GM19463 (cell line): ENCODE measurements around the gene NBPF14.
A peak's percentile ranks its signal among the peaks of the same experiment; 100 is the strongest.
"Not testable (repeated sequence)": the region's sequence is repeated elsewhere in the genome, so short reads cannot be mapped to it uniquely, and the experiment has no call there.

Source experiments
- ATAC-seq: cut with Tn5 transposase; IDR thresholded peaks from one replicate; pipeline ENCODE4 v1.9.1; 2021; ENCODE audit warnings: mild to moderate bottlenecking, moderate library complexity; ENCODE audit not compliant: unreplicated experiment

Gene NBPF14, protein sequence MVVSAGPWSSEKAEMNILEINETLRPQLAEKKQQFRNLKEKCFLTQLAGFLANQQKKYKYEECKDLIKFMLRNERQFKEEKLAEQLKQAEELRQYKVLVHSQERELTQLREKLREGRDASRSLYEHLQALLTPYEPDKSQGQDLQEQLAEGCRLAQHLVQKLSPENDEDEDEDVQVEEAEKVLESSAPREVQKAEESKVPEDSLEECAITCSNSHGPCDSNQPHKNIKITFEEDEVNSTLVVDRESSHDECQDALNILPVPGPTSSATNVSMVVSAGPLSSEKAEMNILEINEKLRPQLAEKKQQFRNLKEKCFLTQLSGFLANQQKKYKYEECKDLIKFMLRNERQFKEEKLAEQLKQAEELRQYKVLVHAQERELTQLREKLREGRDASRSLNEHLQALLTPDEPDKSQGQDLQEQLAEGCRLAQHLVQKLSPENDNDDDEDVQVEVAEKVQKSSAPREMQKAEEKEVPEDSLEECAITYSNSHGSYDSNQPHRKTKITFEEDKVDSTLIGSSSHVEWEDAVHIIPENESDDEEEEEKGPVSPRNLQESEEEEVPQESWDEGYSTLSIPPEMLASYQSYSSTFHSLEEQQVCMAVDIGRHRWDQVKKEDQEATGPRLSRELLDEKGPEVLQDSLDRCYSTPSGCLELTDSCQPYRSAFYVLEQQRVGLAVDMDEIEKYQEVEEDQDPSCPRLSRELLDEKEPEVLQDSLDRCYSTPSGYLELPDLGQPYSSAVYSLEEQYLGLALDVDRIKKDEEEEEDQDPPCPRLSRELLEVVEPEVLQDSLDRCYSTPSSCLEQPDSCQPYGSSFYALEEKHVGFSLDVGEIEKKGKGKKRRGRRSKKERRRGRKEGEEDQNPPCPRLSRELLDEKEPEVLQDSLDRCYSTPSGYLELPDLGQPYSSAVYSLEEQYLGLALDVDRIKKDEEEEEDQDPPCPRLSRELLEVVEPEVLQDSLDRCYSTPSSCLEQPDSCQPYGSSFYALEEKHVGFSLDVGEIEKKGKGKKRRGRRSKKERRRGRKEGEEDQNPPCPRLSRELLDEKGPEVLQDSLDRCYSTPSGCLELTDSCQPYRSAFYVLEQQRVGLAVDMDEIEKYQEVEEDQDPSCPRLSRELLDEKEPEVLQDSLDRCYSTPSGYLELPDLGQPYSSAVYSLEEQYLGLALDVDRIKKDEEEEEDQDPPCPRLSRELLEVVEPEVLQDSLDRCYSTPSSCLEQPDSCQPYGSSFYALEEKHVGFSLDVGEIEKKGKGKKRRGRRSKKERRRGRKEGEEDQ (N-terminal part only)

DNA sequence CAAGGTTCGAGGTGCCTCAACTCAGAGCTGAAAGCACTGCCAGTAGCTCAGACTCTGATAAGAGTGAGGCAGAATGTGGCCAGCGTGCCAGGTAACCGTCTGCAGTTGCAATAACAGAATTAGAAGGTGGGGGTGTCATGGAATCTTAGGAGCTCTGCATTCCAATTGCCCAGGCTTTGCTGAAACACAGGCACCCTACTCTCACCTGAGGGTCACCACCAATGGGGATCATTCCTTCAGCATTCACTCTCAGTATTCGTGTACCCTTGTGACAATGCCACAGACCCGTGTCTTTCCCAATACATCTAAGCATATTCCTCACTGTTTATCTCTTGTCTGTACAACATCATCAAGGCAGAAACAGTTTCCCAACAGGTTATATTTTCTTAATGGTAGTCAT is at the start of gene NBPF14:
TSS of gene NBPF14 (minus strand) at position 101 of the 400 bp plus-strand sequence. CDS start 294 bp downstream, outside the sequence.
- not testable (repeated sequence) for ATAC-seq

DNA sequence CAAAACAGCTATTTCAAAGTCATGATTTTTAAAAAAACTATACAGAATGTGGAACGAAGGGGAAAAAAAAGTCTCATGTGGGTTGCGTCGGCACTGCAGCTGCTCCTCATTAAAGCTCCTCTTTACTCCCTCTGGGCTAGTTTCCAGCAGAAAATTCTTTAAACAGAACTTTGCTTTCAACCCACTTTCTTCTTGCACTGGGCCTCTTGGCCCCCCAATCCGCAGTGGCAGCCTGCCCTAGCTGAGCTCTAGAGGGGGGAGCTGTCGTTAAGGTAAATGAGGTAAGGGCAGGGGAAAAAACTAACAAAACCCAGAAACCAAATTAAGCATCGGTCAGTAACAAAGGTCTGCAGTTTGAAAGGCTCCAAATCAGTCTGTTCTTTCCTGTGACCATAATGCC is 29.6 kb upstream of the NBPF14 start:
- not testable (repeated sequence) for ATAC-seq

DNA sequence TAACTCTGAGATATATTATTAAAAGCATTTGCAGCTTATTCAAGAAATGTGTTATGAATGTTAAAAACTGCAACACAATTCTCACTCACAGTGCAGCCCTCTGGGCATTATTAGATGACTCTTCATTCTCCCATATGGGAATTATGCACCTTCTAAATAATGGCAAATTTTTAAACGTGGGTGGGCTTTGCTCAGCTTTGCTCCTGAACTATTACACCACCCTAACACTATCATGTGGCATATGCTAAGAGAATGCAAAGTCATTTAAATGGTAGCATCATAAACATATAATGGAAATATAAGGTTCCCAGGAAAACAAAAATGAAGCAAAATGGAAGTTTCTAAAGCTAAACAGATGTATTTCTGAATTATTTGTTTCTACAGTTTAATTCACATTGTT is 22.4 kb upstream of the NBPF14 start:
- not testable (repeated sequence) for ATAC-seq

DNA sequence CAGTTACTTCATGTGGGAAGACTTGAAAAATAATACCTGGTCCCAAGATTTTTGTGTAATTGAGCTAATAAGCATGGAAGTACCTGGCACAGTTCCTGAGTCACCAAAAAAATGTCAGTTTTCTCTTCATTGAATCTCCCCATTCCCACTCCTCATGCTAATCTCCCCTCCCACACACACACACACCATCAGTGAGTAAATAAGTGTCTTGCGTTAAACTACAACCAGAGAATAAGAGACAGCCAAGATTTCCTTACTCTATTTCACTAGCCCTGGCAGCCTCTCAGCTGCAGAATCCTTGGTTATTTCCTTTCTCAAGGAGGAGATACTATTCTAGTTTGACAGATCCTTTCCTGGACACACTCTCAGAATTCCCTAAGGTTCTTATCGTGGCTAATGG is 9.5 kb upstream of the NBPF14 start:
- ATAC-seq, result not testable (repeated sequence)

DNA sequence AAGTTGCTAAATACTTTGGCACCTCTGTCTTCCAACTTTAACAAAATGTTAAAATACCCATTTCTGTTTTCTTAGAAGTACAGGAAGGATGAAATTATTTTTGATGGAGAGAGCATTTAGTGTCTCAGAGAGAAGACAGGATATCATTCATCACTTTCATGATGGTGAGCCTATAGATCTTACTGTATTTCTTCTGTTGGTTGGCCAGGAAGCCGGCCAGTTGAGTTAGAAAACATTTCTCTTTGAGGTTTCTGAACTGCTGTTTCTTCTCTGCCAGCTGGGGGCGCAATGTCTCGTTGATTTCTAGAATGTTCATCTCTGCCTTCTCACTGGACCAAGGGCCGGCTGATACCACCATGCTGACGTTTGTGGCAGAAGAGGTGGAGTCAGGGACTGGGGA is 451 bp downstream of the NBPF14 start:
- ATAC-seq, result not testable (repeated sequence)

DNA sequence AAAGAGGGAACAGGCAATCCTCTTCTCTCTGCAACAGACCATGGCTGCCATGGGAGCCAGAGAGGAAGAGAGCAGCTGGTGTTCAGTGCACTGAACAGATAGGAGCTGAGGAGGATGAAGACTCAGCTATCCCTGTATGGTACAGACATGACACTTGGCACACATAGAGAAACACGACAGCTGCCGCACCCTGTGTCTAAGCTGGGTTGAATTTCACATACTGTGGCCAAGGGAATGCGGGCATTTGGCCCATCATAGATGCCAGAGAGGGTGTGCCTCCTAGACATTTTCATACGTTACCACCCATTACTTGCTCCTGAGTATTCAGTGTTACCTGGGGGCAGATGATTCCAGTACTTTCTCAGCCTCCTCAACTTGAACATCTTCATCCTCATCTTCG is 4.7 kb downstream of the NBPF14 start:
- ATAC-seq, result not testable (repeated sequence)

DNA sequence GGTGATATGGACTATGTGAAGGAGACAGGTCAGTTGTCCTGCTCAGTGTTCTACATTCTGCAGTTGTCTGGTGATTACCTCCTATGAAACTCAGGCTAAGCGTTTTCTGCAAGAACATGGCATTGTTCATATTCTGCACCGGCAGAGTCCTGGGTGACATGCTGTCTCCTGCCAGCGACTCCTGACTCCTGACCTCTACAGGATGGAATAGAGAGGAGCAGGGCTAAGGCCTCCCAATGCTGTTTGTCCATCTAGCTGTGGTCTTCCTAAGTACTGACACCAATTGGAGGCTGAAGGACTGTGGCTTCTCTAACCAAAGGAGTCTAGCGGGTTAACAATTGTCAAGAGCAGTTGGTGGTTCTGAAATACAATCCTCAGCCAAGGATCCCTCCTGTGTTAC is 63.7 kb downstream of the NBPF14 start:
- ATAC-seq, result not testable (repeated sequence)

DNA sequence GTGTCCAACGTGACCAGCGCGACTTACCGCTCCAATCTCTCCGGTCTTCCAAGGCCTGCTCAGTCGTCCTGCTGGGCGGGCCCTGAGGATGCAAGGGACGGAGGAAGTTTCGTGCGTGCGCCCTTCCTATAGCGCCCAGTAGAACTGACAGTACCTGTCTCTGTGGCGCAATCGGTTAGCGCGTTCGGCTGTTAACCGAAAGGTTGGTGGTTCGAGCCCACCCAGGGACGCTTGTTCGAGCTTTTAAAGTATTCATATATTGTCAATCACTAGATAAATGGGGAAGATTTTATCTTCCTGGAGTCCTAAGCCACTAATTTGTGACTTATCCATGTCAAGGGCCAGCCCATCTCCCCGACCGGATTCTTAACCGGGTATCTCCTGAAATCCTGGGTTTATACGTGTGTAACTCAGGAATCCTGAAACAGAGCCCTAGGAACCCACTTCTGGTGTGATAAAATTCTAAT is 66.7 kb downstream of the NBPF14 start:
- not testable (repeated sequence) for ATAC-seq

DNA sequence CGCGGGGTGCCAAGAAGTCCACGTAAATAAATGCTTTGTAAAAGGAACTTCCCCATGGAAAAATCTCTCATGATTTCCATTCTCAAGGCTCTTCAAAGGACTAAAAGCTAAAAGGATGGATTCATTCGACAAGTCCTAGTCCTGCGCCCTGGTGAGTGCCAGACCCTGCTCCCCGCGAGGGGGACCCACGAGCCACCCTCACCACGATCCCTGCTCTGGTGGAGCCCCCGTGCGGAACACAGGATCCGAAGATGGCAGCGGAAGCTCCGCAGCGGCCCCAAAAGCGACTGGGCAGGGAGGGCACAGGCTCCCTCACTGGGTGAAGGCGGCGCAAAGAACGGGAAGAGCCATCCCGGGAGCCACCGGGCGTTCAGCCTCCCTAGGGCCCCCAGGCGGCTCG is 67.2 kb downstream of the NBPF14 start:
- not testable (repeated sequence) for ATAC-seq

DNA sequence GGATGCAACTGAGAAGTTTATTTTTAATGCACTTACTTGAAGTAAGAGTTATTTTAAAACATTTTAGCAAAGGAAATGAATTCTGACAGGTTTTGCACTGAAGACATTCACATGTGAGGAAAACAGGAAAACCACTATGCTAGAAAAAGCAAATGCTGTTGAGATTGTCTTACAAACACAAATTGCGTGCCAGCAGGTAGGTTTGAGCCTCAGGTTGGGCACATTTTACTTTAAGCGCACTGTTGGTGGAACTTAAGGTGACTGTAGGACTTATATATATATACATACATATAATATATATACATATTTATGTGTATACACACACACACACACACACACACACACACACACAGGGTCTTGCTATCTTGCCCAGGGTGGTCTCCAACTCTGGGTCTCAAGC is 69.2 kb downstream of the NBPF14 start:
- ATAC-seq, result not testable (repeated sequence)

DNA sequence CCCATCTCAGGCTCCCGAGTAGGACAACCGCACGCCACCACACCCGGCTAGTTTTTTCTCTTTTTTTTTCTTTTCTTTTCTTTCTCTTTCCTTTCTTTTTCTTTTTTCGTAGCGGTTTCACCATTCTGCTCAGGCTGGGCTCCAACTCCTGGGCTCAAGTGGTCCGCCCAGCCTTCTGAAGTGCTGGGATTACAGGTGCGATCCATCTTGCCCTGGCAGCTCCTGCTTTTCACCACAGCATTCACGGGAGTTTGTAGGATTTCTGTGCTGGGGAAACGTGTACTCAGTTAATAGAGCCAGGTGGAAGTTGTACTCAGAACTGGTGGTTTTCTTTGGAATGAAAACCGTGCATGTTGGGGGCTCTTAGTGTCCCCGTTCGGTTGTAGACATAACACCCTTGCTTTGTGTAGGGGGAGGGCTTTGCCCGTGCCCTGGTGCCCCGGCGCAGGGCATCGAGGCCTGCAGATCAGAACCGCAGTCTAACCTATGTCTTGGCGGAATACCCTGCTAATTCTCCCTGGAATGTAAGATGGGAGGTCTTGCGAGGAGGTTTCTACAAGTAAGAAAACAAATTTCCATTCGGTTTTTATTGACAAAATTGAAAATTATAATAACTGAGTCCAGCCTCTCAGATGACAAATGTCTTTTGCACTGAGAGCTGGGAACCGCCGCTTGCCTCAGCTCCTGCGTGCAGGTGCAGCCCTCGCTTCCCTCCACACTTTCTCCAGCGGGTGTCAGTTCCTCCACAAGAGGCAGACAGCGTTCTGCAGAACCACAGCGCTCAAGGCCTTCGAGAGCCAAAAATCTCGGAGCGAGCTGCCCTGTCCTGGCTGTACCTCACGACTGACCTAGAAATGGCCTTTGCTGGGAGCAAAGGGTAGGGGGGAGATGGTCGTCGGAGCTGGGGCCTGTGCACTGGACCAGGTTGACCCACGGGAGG is 72.3 kb downstream of the NBPF14 start:
- peak; percentile 3 for ATAC-seq

DNA sequence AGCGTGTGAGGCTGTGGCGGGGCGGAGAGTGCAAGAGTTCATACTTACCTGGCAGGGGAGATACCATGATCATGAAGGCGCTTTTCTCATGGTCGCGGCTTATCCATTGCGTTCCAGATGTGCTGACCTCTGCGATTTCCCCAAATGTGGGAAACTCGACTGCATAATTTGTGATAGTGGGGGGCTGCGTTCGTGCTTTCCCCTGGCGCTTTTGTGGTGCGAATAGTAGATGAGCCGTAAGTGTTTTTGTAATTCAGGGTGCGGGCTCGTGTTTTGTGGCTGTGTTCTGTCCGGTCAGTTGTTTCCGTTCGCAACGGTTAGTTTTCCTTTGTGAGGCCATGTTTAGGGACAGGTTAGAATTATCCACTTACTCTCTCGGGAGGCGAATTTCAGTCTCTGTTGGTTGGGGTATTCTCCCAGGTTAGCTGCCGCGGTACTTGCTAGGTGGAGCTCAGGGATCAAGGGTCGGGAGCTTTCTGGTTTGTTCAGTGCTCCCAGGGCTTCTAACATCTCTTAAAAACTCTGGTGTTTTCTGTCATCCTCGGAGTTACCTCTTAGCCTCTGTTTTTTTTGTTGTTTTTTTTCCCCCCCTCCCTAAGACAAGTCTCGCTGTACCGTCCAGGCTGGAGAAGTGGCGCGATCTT is 73.1 kb downstream of the NBPF14 start:
- peak; percentile 71 for ATAC-seq

DNA sequence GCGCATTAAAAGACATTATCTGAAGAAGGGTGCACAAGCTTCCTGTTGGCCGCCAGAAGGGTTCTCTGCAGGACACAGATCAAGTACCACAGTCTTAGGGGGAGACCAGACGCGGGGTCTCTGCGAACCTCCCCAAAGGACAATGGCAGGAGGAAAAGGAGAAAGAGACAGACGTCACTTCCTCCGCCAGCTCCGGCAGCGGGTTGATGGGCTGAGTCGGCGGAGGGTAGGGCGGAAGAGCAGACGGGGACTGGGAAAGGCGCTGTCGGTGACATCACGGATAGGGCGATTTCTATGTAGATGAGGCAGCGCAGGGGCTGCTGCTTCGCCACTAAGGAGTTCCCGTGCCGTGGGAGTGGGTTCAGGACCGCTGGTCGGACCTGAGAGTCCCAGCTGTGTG is 73.7 kb downstream of the NBPF14 start:
- peak; percentile 49 for ATAC-seq

DNA sequence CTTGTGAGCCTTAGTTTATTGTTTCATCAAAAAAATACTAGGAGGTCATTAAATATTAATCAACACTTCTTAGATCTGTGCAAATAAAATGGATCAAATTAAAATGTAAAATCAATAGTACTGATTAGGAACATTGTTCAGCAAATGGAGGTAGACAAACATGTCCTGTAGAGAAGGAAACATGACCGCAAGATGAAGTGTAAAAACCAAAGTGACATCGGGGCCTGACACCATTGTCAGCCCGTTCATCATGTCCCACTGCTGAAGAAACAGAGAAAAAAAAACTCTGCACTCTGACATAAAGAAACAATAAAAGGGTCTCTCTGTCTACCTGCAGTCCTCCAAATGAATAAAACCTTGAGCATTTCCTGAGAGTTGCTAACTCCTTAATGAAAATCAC is 81.5 kb downstream of the NBPF14 start:
- ATAC-seq, result not testable (repeated sequence)

DNA sequence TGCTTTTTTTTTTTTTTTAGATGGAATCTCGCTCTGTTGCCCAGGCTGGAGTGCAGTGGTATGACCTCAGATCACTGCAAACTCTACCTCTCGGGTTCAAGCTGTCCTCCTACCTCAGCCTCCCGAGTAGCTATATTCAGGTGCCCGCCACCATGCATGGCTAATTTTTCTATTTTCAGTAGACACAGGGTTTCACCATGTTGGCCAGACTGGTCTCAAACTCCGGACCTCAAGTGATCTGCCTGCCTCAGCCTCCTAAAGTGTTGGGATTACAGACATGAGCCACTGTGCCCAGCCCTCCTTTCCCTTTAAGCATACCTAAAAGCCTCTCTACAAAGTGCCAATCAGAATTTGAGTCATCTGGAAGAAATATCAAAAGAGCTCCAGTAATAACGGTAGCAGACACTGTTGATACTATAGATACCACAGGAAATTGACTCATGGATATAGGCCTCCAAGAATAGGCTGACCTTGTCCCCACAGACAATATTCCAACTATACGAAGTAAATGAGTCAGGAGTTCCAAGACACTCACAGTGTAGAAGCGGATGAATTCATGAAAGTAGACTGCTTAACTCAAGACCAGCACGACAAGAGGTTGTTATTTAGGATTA is 83.1 kb downstream of the NBPF14 start:
- not testable (repeated sequence) for ATAC-seq

DNA sequence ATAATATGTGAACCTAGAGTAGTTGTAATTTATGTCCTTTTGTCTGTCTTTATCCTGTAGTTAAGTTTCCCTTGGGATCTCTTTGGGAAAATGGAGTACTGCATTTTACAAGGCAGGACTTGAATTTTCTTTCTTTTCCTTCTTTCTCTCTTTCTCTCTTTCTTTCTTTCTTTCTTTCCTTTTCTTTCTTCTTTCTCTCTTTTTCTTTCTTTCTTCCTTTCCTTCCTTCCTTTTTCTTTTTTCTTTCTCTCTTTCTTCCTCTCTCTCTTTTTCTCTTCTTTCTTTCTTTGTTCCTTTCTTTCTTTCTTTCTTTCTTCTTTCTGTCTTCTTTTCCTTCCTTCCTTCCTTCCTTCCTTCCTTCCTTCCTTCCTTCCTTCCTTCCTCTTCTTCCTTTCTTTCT is 101.9 kb downstream of the NBPF14 start:
- ATAC-seq, result not testable (repeated sequence)

DNA sequence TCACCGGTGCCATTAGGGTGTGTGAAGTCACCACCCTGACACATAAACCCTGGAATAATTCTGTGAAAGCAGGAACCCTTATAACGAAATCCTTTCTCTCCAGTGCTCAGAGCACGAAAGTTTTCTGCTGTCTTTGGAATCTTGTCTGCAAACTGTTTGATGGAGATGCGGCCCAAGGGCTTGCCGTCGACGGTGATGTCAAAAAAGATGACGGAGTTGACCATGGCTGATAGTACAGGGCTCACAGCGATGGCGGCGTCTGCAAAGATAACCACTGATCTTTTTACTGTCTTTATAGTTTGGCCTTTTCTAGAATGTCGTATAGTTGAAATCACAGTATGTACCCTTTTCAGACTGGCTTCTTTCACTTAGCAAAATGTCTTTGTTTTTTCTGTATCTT is 112.8 kb downstream of the NBPF14 start, which contains the start of gene PPIAL4G:
TSS of gene PPIAL4G (minus strand) at position 274 of the 400 bp plus-strand sequence. CDS start at position 224, 50 bp downstream.
- not testable (repeated sequence) for ATAC-seq
